ENCODE results near the gene ZNF281.

ZNF281 gene

DNA sequence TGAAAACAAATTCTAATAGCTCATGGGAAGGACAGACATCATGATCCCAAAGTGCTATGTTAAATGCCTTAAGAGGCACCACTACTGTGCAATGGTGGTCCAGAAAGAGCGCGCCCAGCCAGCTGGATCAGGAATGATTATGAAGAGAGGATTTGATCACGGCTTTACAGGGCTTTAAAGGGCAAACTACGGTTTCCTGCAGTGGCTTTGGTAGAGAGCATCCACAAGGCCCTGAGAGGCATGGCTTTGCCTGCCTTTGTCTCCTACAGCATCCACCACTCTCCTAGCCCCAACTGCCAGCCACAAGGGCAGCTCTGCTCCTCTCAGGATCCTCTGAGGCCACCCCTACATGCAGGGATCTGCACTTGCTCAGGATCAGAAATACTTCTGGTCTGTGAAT is 40.7 kb downstream of the ZNF281 start:
- TF ChIP-seq, protein P1, sequence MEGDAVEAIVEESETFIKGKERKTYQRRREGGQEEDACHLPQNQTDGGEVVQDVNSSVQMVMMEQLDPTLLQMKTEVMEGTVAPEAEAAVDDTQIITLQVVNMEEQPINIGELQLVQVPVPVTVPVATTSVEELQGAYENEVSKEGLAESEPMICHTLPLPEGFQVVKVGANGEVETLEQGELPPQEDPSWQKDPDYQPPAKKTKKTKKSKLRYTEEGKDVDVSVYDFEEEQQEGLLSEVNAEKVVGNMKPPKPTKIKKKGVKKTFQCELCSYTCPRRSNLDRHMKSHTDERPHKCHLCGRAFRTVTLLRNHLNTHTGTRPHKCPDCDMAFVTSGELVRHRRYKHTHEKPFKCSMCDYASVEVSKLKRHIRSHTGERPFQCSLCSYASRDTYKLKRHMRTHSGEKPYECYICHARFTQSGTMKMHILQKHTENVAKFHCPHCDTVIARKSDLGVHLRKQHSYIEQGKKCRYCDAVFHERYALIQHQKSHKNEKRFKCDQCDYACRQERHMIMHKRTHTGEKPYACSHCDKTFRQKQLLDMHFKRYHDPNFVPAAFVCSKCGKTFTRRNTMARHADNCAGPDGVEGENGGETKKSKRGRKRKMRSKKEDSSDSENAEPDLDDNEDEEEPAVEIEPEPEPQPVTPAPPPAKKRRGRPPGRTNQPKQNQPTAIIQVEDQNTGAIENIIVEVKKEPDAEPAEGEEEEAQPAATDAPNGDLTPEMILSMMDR (IDR thresholded peaks at IDR 0.05; ENCODE audit: low read depth, low read length, missing control alignments), result no peak
- no peak overlapping the region for H3K4me3 ChIP-seq (ENCODE audit: low read depth, low read length)
- in situ Hi-C loops (cut with HindIII; ENCODE audit: low sequenced_read_pairs), result no loop called here
- no peak for DNase-seq (ENCODE audit: low read depth)

DNA sequence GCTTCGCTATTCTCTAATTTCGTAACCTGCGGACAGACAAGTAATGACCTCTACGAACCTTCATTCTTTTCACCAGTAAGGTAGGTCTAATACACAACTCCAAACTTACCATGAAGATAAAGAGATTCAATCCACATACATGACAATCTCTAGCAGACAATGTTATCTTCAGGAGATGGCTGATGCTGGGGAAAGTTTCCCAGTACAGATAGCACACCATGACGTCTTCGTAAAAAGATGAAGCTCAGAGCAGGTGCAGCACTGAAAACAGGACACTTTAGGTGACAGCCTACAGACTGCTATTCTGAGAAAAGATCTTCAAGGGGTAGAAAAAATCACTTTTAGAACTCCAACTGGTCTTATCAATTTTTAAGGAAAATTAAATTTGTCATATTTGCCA is 41.3 kb downstream of the ZNF281 start:
- H3K4me3 ChIP-seq (ENCODE audit: low read depth, low read length), result no peak overlapping the region
- in situ Hi-C loops (cut with HindIII; ENCODE audit: low sequenced_read_pairs), result no loop called here
- no peak for DNase-seq (ENCODE audit: low read depth)
- TF ChIP-seq, protein P1 (IDR thresholded peaks at IDR 0.05; ENCODE audit: low read depth, low read length, missing control alignments), result no peak

DNA sequence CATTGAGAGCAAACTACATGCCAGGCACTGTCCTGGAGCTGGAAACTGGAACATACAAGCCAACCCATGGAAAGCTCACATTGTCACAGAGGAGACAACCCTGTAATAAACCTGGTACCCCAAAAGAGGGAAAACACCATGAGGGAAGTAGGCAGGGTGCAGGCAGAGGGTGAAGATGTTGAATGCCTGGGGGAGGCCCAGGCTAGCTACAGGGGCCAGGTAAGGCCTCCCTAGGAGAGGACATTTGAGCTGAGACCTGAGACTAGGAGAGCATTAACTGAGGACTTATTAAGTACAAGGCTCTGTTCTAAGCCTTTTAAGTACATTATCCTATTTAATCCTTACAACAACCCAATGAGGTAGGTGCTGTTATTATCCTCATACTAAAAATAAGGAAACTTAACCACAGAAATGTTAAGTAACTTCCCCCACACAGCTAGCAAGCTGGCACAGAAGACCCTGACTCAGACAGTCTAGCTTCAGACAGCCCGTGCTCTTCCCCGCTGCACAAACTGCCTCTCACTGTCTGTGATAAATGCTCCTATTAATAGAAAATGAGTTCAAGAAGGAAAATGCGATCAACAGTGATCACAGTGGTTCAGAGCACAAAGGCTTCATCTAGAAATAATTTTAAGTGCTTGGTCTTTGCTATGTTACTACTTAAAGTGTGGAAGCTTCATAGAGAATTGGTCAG is 41.8 kb downstream of the ZNF281 start:
- no peak overlapping the region for H3K4me3 ChIP-seq (ENCODE audit: low read depth, low read length)
- TF ChIP-seq, protein P1 (IDR thresholded peaks at IDR 0.05; ENCODE audit: low read depth, low read length, missing control alignments), result no peak
- in situ Hi-C loops (cut with HindIII; ENCODE audit: low sequenced_read_pairs), result no loop called here
- DNase-seq (ENCODE audit: low read depth), result peak; percentile 61

DNA sequence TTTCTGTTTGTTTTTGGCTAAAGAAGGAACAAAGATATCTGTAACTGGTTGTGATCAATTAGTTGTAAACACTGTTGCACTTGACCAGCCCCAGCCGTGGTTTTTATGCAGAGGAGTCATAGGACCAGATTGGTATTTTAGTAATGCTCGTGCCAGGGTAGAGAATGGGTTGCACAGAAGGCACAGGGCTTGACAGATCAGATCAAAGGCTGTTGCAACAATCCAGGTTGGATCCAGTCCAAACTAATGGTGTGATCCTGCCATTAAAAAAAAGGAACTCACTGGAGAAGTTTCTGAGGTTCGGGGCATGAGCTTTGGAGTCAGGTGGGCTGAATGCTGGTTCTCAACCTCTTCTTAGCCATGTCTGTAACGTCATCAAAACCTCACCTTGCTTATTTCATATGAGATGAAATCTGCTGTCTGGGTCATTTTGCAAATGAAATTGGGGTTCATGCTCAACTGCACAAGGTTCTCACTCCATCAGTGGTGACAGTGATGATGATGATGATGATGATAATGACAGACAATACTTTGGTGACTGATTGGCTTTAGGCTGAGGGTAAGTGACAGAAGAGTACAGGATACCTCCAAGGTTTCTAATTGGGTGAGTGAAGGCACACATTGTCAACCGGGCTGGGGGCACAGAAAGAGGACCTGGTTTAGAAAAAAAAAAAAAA is 43.1 kb downstream of the ZNF281 start:
- in situ Hi-C loops (cut with HindIII; ENCODE audit: low sequenced_read_pairs), result no loop called here
- H3K4me3 ChIP-seq (ENCODE audit: low read depth, low read length), result no peak overlapping the region
- TF ChIP-seq, protein P1 (IDR thresholded peaks at IDR 0.05; ENCODE audit: low read depth, low read length, missing control alignments), result no peak

DNA sequence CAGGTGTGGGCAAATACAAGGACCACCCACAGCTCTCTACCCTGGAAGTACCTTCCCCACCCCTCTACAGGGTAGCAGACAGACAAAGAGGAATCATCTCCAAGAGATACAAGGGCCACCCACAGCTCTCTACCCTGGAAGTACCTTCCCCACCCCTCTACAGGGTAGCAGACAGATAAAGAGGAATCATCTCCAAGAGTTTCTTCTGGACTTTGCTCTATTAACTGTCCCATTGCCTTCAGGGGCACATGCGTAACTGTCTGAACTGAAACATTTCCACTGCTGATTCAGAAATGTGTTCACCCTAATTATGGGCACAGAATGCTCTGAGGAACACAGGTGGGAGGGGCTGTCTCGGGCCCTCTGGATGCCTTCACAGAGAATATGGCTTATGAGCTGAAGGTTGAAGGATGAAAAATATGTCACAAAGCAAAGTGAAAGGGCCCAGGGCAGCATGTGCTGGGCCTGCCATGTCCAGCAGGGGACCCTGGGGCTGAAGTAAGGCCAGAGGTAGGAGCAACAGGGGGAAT is 43.9 kb downstream of the ZNF281 start:
- H3K4me3 ChIP-seq (ENCODE audit: low read depth, low read length), result no peak overlapping the region
- no peak for DNase-seq (ENCODE audit: low read depth)
- TF ChIP-seq, protein P1 (IDR thresholded peaks at IDR 0.05; ENCODE audit: low read depth, low read length, missing control alignments), result no peak
- in situ Hi-C loops (cut with HindIII; ENCODE audit: low sequenced_read_pairs), result no loop called here

More for the DNA sequence above, 43.1 kb downstream of the ZNF281 start:
- no peak for DNase-seq (ENCODE audit: low read depth)

DNA sequence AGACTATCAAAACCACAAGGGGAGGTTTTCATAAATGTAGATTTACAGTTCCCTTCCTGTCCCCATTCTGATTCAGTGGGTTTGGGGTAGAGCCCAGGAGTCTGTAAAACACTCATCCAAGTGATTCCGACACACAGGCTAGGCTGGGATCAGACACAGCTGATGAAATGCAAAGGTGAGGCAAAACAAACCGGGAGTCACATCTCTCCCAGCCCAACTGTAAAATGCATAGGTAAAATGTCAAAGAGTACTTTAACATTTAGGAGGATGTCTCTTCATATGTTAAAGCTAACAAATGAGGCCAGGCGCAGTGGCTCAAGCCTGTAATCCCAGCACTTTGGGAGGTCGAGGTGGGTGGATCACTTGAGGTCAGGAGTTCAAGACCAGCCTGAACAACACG is 45.0 kb downstream of the ZNF281 start:
- no peak overlapping the region for H3K4me3 ChIP-seq (ENCODE audit: low read depth, low read length)
- TF ChIP-seq, protein P1 (IDR thresholded peaks at IDR 0.05; ENCODE audit: low read depth, low read length, missing control alignments), result no peak
- DNase-seq (ENCODE audit: low read depth), result no peak
- in situ Hi-C loops (cut with HindIII; ENCODE audit: low sequenced_read_pairs), result no loop called here
